DLD1 (cell line): ENCODE data around the gene TTC16.
"Not testable (repeated sequence)": the region's sequence is repeated elsewhere in the genome, so short reads cannot be mapped to it uniquely, and the experiment has no call there.

Source experiments
- in situ Hi-C: cut with HindIII; loops from 2 replicates; pipeline ENCODE4 v1.10.0; 2017; ENCODE audit warnings: low sequenced_read_pairs

The TTC16 gene

GRCh38 chr9:127780126-127780885 lies 64.4 kb downstream of the TTC16 start:
- in situ Hi-C loops, result no loop called here

- in situ Hi-C loops, result not testable (repeated sequence)
Measured at GRCh38 chr9:127780909-127781308, 65.0 kb downstream of the TTC16 start.
